ENCODE measurements around the gene DNAAF5. TPM values are rescaled to one million over a fixed set of nuclear protein-coding genes. Genes with fewer than 3 reads are reported as not detected.

Gene DNAAF5
- total RNA-seq, 1 donor from 2014 or later = 20.5 TPM

DNA sequence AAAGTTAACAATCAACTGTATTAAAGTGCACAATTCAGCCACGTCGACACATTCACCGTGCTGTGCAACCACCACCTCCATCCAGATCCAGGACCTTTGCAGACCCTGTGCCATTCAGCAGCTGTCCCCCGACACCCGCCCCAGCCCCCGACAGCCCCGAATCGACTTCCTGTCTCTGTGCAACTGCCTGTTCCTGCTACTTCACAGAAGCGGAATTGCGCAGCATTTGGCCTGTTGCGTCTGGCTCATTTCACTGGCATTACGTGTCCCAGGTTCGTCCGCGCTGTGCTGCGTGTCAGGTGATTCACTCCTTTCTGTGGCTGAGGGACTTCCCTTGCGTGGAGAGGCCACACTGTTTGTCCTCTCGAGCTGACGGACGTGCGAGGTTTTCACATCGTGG lies 33.2 kb upstream of the DNAAF5 start:
- TF ChIP-seq, protein P1, sequence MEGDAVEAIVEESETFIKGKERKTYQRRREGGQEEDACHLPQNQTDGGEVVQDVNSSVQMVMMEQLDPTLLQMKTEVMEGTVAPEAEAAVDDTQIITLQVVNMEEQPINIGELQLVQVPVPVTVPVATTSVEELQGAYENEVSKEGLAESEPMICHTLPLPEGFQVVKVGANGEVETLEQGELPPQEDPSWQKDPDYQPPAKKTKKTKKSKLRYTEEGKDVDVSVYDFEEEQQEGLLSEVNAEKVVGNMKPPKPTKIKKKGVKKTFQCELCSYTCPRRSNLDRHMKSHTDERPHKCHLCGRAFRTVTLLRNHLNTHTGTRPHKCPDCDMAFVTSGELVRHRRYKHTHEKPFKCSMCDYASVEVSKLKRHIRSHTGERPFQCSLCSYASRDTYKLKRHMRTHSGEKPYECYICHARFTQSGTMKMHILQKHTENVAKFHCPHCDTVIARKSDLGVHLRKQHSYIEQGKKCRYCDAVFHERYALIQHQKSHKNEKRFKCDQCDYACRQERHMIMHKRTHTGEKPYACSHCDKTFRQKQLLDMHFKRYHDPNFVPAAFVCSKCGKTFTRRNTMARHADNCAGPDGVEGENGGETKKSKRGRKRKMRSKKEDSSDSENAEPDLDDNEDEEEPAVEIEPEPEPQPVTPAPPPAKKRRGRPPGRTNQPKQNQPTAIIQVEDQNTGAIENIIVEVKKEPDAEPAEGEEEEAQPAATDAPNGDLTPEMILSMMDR (IDR thresholded peaks at IDR 0.05) = no peak
- peak in 1 of 2 donors; percentile 22 for DNase-seq (ENCODE audit: low spot score in 2 of 2)
- intact Hi-C loops (cut with DNase I) = no loop called here
- Histone ChIP-seq H3K4me1 (no peaks in the 10 kb centered on the region), H3K27me3 (no peaks in the 10 kb centered on the region), H3K4me3 (no peak overlapping the region), H3K27ac (no peak overlapping the region), H3K9me3 (peaks cover 0 to 8% of the 10 kb centered on the region in 2 donors), H3K36me3 (no peaks in the 10 kb centered on the region)

DNA sequence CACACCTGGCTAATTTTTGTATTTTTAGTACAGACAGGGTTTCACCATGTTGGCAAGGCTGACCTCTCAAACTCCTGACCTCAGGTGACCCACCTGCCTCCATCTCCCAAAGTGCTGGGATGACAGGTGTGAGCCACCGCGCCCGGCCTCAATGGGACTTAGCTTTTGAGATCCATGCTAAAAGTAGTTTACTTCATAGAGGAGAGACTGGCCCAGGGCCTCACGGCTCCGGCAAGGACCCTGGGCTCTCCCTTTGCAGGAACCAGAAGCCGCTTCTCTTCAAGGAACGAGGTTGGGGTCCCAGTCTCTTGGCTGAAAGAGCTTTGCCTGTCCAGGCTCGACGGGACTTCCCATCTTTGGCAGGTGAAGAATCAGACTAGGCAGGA lies 30.1 kb upstream of the DNAAF5 start:
- no peaks in the 10 kb centered on the region for H3K4me1 ChIP-seq
- H3K27me3 ChIP-seq = no peaks in the 10 kb centered on the region
- H3K27ac ChIP-seq = no peak overlapping the region
- H3K9me3 ChIP-seq = no peaks in the 10 kb centered on the region
- TF ChIP-seq, protein P1 (IDR thresholded peaks at IDR 0.05) = no peak
- H3K36me3 ChIP-seq = no peaks in the 10 kb centered on the region
- DNase-seq (ENCODE audit: low spot score in 2 of 2) = no peak
- intact Hi-C loops (cut with DNase I) = no loop called here
- no peak overlapping the region for H3K4me3 ChIP-seq

DNA sequence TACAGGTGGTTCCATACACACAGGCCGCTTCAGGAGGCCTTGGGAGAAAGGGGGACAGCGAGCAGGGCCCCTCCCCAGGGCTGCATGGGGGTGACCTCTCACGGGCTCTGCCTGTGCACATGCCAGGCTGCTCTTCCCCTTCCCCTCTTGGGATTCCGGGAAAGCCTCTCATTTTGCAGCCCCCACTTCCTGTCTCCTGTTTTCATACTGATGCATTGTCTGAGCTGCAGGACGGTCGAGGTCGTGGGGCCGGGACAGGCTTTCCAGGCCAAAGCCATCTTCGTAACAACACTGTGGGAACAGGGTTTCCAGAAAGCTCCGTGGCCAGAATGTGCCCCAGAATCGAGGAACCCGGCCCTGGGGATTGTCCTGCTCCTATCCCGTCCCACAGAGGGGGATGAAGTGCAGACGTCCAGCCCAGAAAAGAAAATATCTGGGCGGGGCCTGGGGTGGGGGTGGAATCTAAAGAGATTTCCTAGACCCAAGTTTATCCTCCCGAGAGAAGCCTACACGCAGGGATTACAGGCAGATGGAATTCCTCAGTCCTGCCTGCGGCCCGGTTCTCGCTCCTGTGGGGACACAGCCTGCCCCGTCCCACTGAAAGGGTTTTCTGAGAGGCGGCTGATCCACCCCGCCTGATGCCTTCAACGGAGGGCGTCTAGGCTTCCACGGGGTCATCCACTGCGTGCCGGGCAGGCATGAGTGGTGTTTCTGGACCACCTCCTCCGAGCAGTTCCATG lies 29.5 kb upstream of the DNAAF5 start:
- no peaks in the 10 kb centered on the region for H3K27me3 ChIP-seq
- no peaks in the 10 kb centered on the region for H3K4me1 ChIP-seq
- TF ChIP-seq, protein P1 (IDR thresholded peaks at IDR 0.05) = no peak
- H3K4me3 ChIP-seq = no peak overlapping the region
- no peaks in the 10 kb centered on the region for H3K36me3 ChIP-seq
- no peaks in the 10 kb centered on the region for H3K9me3 ChIP-seq
- DNase-seq (ENCODE audit: low spot score in 2 of 2) = no peak
- intact Hi-C loops (cut with DNase I) = no loop called here
- no peak overlapping the region for H3K27ac ChIP-seq

DNA sequence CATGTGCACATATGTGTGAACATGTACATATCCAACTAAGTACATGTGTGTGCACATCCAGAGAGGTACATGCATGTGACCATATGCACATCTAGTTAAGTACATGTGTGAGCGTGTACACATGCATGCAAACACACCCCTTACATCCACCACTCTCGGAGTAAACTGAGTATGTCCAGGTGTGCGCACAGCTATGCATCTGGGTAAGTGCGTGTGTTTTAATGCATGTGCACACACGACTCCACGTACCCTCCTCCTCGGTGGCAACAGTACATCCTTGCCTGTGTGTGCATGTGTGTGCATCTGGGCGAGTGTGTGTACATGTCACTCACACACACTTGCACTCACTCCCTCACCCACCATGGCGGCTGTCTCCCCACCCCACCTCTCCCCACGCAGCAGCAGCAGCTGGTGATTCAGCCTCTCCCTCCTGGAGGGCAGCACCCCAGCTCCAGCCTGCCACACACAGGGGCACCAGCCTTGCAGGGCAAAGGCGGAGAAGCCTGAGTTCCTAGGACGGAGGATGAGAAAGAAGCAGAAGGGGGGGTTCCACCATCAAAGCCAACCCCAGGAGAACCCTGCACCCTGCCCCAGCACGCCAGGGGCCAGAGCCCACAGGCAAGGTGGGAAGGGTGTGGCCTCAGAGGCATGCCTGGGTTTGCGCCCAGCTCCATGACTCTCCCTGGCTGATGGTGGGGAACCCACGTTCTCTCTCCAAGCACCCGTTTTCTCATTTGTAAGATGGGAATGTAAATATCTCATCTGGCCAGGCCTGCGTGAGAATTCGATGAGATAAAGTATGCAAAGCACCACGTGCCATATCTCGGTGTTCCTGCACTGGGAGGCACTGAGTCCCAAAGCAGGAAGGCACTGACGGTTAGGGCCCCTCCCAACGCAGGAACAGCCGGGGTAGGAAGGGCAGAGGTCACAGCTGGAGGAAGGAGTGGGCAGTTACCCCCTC lies 27.7 kb upstream of the DNAAF5 start:
- Histone ChIP-seq H3K4me1 (no peaks in the 10 kb centered on the region), H3K9me3 (no peaks in the 10 kb centered on the region), H3K27me3 (no peaks in the 10 kb centered on the region), H3K27ac (no peak overlapping the region), H3K36me3 (no peaks in the 10 kb centered on the region), H3K4me3 (no peak overlapping the region)
- TF ChIP-seq, protein P1 (IDR thresholded peaks at IDR 0.05) = no peak
- intact Hi-C loops (cut with DNase I) = no loop called here
- DNase-seq (ENCODE audit: low spot score in 2 of 2) = peak in 1 of 2 donors; percentile 44

DNA sequence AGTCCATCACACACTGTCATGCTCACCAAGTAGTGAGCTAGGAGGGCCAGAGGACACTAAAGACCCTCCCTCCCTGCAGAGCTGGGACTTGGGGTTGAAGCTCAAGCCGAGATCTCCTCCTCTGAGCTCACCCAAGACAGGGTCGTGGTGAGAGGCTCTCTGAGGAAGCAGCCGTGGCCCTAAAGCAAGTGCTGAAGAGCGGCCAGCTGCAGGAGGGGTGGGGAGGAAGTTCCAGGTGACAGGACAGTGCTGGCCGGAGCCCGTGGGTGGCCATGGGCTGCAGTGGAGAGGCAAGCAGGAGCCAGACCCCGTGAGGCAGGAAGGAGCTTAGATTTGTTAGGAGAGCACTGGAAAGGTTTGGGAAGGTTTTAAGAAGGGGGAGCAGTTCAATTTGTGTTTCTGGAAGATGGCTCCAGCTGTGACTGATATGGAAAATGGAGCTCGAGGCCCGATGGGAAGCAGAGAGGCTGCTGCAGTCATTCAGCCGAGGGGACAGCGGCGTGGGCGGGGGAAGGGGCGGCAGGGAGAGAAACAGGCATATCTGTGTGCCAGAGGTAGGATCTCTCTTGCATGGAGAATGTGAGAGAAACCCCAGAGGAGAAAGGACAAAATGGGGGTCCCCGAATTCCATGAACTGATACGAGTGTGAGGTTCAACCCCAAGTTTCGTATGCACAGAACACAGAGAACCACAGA lies 26.9 kb upstream of the DNAAF5 start:
- H3K4me3 ChIP-seq = no peak overlapping the region
- peak in 1 of 2 donors; percentile 38 for DNase-seq (ENCODE audit: low spot score in 2 of 2)
- intact Hi-C loops (cut with DNase I) = no loop called here

More for the DNA sequence above, 26.9 kb upstream of the DNAAF5 start:
- Histone ChIP-seq H3K9me3 (no peaks in the 10 kb centered on the region), H3K4me1 (no peaks in the 10 kb centered on the region), H3K27ac (no peak overlapping the region), H3K36me3 (no peaks in the 10 kb centered on the region), H3K27me3 (no peaks in the 10 kb centered on the region)
- TF ChIP-seq, protein P1 (IDR thresholded peaks at IDR 0.05) = no peak
